Epithelial cell of umbilical artery (primary cell): ENCODE results near the gene SMCO1. TPM values are rescaled to one million over a fixed set of nuclear protein-coding genes. Genes with fewer than 3 reads are reported as not detected.

Source experiments
- total RNA-seq: library from RNA; depleted of rRNA; stranded (reverse); fragments of >200 nt; gene quantifications from 2 replicates; pipeline ENCODE4 v1.2.3, GENCODE V29; 2014

Gene SMCO1
- total RNA-seq = under 0.01 TPM in 1 of 2 replicates, not detected in the other

GRCh38 chr3:196514913-196515621 lies at the start of gene SMCO1:
Gene SMCO1 (minus strand): TSS chr3:196515346. CDS start chr3:196515209, 137 bp downstream.

GRCh38 chr3:196503196-196504076 lies 11.7 kb downstream of the SMCO1 start, which contains the start of gene RNF168:
Gene RNF168 (minus strand): TSS chr3:196503768. CDS start chr3:196503173, 595 bp downstream.

Other genes with a start within 250 kb of the SMCO1 start
- gene PCYT1A, start 227.6 kb downstream of the SMCO1 start, total RNA-seq = 65.9 and 76.7 TPM in 2 replicates
- 9.4 and 11.4 TPM in 2 replicates for gene DYNLT2B, start 197.1 kb downstream of the SMCO1 start, total RNA-seq
- not detected in 2 replicates for gene TM4SF19, start 177.0 kb downstream of the SMCO1 start, total RNA-seq
- 13.6 and 20.1 TPM in 2 replicates for gene UBXN7, start 82.9 kb downstream of the SMCO1 start, total RNA-seq
- gene RNF168, start 11.6 kb downstream of the SMCO1 start, total RNA-seq = 28.6 and 34.2 TPM in 2 replicates
- gene WDR53, start 53.2 kb upstream of the SMCO1 start, total RNA-seq = 7.5 and 8.1 TPM in 2 replicates
- 15.6 and 26.9 TPM in 2 replicates for gene FBXO45, start 53.3 kb upstream of the SMCO1 start, total RNA-seq
- 3.2 and 4.1 TPM in 2 replicates for gene NRROS, start 124.3 kb upstream of the SMCO1 start, total RNA-seq
- gene CEP19, start 196.9 kb upstream of the SMCO1 start, total RNA-seq = 1.9 and 4.3 TPM in 2 replicates
- gene PIGX, start 197.0 kb upstream of the SMCO1 start, total RNA-seq = 17.2 and 28.4 TPM in 2 replicates
- 33.1 and 33.9 TPM in 2 replicates for gene PAK2, start 224.5 kb upstream of the SMCO1 start, total RNA-seq